DMS114 treated with DMSO at 0.1 percent for 48 hours (cell line): ENCODE measurements around the gene PLEKHB2.
"Not testable (repeated sequence)": the region's sequence is repeated elsewhere in the genome, so short reads cannot be mapped to it uniquely, and the experiment has no call there.

Source experiments
- DNase-seq: peaks from one replicate; lab custom pipeline; 2025; ENCODE audit not compliant: unreplicated experiment; lab: John Stamatoyannopoulos, UW

PLEKHB2 gene

DNA sequence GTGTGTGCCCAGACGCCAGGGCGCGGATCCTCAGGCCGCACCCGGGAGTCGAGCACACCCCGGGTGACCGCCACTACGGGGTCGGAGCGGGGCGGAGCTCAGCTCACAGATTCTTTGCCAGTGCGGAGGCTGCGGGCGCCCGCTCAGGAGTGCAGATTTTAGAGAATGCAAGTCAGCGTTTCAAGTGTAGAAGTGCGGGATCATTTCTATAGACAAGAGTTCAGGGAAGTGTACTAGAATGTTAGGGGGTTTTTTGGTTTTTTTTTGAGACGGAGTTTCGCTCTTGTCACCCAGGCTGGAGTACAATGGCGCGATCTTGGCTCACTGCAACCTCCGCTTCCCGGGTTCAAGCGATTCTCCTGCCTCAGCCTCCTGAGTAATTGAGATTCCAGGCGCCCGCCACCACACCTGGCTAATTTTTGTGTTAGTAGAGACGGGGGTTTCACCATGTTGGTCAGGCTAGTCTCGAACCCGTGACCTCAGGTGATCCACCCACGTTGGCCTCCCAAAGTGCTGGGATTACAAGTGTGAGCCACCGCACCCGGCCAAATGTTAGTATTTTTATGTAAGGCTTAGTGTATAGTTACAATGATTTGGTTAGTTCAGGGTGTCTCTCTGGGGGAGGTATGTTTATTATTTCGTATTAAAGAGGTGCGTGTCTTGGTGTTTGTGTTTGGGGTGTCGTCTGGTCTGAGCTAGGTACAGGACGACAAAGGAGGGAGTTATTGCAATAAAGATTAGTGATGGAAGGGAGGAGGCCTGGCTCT, 11.3 kb upstream of the PLEKHB2 start:
- DNase-seq: peak; percentile 52

DNA sequence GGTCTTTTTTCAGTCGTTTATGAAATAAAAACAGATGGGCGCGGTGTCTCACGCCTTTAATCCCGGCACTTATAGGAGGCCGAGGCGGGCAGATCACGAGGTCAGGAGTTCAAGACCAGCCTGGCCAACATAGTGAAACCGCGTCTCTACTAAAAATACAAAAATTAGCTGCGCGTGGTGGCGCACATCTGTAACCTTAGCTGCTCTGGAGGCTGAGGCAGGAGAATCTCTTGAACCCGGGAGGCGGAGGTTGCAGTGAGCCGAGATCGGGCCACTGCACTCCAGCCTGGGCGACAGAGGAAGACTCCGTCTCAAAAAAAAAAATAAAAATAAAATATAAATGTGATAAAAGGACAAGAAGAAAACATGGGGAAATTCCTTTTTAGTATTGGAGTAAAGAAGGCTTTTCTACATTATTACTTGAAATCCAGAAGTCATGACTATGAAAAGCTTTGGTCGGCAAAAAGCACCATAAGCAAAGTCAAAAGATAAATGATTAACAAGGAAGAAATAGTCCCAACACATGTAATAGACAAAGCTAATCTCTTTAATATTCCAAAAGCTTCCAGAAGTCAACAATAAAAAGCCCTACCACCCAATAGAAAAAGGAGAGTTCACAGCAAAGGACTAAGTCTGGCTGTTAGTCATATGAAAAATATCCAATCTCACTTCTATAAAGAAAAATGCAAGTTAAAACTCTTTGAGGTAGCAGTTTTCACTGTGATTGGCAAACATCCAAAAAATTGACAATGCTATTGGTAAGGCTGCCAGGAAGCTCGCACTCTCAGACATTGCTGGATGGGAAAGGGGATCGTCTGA, 10.5 kb upstream of the PLEKHB2 start:
- DNase-seq: no peak

DNA sequence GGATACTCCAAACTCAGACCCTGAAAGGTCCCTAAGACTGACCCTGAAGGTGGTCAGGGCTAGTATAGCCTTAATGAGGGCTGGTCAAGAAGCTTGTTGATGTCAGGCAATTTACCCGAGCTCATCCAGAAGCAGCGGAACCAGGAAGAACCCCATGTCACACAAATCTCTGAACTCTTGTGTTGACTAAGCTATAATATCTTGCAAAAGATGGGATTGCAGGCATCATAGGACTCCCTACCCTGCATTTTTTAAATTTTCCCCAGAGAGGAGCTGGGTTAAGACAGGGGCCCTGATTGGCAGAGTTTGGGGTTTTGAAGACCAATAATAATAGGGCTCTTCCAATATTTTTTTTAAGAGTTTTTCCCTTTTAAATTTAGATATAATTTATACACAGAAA, 2.0 kb upstream of the PLEKHB2 start:
- no peak for DNase-seq

DNA sequence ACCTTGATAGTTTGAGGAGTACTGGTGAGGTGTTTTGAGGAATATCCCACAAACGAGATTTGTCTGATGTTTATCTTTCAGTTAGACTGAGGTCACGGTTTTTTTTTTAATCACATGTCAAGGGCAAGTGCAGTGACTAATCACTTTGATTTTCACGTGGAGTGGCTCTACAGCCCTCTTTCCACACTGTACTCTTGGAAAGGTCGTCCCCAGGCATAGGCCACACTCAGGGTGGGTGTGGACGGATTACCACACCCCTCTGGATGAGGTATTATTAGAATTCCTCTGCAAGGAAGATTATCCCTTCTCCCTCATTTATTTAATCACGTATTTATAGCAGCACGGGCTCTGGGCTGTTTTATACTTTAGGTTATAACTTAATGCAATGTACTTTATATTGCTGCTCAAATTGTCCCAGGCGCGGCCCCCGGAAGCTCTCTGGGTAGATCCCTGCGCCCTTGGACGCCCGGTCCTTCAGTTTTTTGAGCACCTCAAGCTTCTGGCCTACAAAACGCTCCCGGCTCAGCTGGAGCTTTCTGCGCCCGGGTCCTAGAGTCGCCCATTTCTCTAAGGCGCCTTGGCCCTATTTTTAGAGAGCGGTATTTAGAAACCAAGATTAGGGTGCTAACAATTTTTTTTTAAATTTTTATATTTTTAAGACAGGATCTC, 515 bp upstream of the PLEKHB2 start:
- DNase-seq: peak; percentile 65

DNA sequence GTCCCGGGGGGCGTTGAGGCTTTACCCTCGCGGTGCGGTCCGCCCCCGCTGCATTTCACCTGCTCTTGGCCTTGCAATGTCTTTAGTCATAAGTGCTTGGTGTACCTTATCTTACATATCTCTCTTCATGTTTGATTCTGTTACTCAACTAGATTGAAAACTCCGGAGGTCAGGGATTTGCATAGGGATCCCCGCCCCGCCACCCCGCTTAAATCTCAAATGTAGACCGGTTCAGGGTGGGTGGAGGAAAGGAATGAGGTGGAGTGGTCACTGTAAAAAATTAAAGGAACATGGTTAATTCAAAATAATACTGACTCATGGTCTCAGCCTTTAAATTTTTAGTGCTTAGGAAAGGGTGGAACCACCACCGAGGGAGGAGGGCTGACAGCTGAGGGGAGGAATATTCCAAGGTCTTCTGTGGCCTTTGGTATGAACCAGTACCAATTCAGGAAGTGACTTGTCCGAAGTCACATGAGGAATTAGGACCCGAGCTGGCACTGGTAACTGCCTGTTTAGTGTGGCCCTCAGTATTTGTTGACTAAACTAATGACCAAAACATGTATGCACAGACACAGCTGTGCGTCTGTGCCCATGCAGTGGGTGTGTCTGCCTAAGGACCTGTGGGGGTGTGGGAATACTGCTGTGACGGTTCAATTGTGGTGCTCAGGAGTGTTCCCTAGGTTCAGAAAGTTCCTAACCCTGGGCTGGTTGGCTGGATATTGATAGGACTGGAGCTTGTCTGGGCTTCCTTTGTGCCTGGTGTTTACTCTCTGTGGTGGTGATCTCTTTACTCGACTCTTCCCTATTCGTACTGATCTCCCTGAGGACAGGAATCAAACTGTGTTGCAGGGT, 1.0 kb downstream of the PLEKHB2 start:
- DNase-seq: no peak

DNA sequence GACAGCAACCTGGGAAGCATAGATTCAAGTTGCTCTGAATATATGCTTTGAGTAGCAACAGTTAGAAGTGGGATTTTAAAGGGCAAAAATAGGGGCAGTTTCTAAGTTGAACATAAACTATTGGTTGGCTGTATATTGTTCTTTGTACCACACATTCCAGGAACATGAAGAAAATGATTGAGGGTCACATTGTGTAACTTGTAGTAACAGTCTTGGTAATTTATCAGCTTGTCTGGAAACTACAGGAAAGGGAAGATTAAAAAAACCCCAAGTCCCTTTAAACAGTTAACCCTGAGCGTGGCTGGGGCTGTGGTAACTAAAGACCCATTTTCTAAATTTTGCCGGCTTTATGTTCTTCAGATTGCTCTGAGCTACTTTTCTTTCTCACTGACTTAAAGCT, 7.4 kb downstream of the PLEKHB2 start:
- DNase-seq: no peak

DNA sequence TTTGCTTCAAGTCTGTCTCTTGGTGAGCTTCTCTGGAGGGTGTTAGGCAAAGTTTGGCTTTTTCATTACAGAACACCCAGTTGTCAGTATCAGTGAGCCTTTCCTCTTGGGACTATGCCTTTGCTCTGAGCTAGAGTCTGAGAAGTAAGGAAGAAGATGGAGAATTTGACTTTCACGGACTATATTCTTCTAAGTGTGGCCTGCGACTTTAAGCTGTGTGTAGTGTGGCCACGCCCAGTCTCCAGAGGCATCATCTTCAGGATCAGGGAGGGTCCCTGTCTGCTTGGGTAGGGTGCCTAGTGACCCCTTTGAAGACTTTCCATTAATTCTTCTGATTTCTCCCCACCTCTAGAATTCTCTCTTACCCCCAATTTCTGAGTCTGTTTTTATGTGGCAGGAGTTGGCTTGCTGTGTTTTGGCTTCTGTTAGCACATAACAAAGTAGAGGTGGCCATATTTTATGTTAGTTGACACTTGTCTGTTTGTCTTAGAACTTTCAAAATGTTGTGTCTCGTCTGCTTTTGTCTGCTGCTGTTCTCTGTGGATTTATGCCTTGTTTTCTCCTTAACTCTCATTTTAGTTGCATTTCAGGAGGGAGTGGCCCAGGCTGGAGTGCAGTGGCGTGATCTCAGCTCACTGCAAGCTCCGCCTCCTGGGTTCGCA, 8.6 kb downstream of the PLEKHB2 start:
- DNase-seq: no peak

DNA sequence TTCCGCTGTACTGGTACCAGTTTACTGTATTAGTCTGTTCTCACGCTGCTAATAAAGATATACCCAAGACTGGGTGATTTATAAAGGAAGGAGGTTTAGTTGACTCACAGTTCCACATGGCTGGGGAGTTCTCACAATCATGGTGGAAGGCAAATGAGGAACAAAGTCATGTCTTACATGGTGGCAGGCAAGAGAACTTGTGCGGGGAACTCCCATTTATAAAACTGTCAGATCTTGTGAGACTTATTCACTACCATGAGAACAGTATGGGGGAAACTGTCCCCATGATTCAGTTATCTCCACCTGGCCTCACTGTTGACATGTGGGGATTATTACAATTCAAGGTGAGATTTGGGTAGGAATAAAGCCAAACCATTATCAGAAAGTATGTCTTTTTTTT, 9.8 kb downstream of the PLEKHB2 start:
- DNase-seq: not testable (repeated sequence)

DNA sequence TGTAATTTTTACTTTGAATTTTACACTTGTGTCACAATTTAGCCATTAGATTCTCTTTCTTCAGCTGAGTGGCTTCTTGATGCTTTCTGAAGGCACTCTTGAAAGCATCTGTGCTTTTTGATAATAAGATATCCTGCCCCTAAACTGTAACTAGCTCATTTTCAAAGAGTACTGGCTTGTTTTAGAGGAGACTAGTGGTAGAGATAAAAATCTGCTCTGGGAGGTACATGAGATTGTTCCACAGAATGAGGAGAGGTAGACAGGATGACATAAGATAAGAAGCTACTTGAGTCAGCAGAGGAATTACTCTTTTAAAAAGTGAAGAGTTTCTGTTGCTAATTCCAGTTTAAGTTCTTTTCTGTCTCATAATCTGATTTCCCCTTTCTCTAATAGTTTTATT, 10.6 kb downstream of the PLEKHB2 start:
- no peak for DNase-seq

DNA sequence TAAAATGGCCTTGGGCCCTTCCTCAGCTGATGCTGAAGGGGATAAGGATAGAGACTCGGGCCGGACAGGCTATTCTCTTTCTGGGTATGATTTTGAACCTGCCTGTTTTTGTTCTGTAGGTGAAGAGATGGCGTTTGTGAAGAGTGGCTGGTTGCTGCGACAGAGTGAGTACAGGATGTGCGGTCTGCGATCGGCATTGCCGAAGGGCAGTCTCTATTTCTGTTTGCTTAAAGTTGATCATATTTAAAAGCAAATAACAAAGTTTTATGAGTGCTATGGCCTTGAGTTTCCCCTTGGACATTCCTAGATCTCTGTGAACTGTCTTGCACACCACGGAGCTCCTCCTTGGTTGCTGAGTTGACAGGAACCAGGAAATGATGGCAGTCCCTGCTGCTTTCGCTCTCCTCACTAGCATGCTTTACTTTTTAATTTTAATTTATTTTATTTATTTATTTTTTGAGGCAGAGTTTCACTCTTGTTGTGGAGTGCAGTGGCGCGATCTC, 15.7 kb downstream of the PLEKHB2 start:
- no peak for DNase-seq

DNA sequence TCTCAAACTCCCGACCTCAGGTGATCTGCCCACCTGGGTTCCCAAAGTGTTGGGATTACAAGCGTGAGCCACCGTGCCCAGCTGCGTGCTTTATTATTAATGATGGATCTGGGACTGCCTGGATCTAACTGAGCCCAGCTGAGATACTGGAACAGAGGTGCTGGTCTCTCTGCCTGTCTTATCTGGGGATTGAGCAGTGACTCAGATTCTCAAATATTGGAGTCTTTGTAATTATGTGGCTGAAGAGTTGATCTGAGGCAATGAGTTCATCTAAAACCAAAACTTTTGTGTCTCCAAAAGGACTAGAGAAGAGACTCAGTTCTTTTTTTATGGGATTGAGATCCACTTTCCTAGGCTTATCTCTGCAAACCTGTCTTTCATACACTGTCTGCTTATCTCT, 16.3 kb downstream of the PLEKHB2 start:
- no peak for DNase-seq

DNA sequence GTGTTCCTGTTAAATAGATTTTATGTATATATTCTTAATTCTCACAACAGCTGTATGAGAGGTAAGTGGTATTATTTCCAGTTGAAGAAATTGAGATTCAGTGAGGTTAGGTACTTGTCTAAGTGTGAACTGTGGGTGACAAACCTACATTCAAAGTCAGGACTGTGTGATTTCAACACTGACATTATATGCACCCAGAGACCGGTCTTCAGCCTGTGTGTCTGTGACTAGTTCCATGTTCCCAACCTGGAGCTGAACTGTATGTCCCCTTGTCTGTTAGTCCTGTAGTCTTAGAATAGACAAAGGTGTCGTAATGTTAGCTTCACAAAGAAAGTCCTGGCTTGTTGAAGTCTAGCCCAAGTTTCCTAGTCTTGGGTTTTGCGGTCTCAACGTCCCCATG, 17.4 kb downstream of the PLEKHB2 start:
- DNase-seq: no peak

DNA sequence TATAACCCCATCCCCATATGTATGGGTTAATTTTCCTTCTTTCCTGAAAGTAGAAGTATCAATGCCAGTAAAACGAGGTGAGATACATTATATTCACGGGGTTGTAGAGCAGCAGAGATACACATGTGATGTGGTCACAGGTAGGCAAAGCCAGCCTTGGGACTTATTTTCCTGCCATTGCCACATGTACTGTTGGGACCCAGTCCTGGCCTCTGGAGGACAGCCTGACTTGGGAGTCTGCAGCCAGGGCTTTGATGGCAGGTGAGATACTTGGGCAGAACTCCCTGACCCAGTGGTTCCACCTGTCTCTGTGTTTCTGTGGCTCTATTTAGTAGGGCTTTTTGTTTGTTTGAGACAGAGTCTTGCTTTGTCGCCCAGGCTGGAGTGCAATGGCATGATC, 18.1 kb downstream of the PLEKHB2 start:
- DNase-seq: no peak

DNA sequence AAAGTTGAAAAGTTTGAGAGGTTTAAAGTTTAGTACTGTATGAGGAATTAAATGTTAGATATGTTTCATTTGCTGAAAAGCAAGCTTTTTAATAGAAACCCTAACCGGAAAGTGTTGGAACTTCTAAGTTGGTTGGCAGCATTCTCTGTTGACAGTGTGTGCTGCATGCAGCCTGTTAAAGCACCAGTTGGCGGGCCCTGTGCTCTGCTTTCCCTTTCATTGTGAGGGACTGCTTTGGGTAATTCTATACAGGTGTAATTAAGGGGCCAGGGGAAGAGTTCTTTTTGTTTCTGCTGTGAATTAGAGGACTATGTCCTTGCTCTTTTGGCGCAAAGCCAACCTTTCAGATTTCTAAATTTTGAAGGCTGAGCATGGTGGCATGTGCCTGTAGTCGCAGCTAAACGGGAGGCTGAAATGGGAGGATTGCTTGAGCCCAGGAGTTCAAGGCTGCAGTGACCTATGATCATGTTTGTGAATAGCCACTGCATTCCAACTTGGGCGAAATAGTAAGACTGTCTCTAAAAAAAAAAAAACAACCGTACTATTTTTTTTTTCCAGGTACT, 20.1 kb downstream of the PLEKHB2 start:
- DNase-seq: no peak

DNA sequence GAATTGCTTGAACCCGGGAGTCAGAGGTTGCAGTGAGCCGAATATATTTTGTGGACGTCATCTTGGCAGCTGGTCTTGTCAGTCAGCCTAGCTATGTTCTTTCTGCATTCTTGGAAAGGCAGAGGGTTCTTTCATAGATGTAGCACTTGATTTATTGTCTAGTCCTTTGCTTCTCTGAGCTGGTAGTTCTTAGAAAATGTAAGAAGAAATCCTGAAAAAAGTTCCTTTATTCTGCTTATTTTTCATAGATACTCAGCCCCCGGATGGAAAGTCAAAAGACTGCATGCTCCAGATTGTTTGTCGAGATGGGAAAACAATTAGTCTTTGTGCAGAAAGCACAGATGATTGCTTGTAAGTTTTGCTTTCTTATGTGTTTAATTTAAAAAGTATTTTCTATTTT, 21.3 kb downstream of the PLEKHB2 start:
- no peak for DNase-seq

DNA sequence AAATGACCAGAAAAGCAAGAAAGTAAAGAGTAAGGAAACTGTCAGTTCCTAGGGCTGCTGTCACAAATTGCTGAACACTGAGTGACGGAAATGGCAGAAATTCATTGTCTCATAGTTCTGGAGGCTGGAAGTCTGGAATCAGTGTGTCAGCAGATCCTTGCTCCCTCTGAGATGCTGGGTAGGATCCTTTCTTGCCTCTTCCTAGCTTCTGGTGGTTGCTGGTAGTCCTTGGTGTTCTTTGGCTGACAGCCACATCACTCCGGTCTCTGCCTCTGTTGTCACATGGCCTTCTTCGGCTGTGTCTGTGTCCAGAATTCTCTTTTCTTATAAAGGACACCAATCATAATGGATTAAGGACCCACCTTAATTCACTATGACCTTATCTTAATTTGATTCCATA, 21.9 kb downstream of the PLEKHB2 start:
- no peak for DNase-seq

DNA sequence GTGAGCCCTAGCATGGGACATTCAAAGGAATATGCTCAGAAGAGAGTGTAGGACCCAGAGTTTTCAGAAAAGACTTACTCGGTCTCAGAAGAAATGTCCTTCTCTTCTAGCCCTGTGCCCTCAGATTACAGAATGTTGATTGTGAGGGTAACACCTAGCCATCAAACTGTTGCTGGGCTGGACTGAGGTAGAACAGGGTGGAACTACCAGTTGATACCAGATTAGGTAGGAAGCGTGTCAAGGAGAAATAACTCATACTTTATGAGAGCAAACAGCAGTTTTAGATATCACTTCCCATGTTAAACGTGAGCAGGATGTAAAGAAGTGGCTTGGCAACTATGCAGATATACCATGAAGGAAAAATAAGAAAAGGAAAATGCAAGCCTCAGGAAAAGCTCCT, 22.8 kb downstream of the PLEKHB2 start:
- no peak for DNase-seq

DNA sequence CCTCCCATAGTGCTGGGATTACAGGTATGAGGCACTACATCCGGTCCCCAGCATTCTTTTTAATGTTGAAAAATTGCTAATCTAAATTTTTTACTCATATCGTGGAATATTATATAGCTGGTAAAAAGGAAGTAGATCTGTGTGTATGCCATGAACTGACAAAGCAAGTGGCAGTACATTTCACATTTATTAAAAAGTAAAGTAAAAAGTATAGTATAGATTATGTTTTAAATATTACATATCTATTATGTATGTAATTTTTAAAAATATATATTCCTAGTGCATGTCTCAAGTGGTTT, 25.1 kb downstream of the PLEKHB2 start:
- DNase-seq: no peak

DNA sequence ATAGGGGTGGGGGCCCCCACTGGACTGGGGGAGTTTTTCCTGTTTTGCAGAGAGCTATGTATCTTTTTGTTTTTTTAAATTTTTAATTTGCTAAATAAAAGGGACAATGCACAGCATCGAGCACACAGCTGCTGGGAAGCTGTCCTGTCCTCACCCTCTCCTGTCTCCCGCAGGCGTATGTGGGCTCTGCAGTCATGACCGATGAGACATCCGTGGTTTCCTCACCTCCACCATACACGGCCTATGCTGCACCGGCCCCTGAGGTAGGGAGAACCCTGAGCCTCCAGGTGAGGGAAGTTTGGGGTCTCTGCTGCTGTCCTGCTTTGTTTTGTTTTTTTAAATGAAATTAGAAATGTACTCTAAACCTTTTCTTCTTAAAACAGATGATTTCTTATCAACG, 27.6 kb downstream of the PLEKHB2 start:
- no peak for DNase-seq

DNA sequence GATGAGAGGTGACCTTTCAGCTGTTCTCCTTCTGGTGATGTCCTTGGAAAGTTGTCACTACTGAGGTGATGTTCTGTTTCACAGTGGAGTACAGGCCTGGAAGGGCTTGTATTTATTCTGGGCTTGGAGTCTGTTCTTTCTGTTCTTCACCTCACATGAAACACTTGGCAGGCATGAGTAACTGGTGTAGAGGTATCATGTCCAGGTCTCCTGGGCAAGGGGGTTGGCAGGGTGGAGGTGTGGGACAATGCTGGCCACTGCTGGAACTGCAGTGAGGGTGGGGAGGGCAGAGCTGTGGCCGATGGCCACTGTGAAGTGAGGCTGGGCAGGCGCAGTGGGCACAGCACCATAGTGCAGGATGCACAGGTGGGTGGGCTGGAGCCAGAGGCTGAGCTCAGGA, 35.4 kb downstream of the PLEKHB2 start:
- DNase-seq: no peak
